ENCODE results near the gene SPATS2L.

The SPATS2L gene

DNA sequence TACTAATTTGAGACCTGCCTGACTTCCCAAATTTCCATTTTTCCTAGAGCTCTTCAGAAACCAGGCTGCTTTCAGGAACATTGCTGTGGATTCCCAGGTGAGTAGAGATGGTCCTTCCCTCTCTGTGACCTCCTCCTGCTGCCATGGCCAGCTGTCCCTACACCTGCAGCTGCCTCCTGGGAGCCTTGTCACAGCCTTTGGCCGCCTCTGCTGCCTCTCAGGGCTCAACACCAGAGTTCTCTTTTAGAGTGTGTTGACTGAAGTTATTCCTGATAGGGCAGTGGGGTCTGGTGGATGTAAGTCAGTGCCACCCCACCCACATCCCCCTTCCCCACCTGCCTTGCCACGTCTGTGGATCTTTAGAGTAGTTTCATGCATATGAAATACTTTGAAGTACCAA, 22.9 kb downstream of the SPATS2L start:
- TF ChIP-seq CTCF (IDR thresholded peaks at IDR 0.05; ENCODE audit: low read depth, low read length) (no peak), POLR2A (IDR thresholded peaks at IDR 0.05; ENCODE audit: extremely low read depth, insufficient read length) (no peak), MYC (IDR thresholded peaks at IDR 0.05; ENCODE audit: low read depth, low read length) (no peak)
- TF ChIP-seq, protein P1, sequence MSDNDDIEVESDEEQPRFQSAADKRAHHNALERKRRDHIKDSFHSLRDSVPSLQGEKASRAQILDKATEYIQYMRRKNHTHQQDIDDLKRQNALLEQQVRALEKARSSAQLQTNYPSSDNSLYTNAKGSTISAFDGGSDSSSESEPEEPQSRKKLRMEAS (IDR thresholded peaks at IDR 0.05; ENCODE audit: low read depth, low read length), result no peak
- DNase-seq (ENCODE audit: low read depth), result no peak
- no peak overlapping the region for H3K4me3 ChIP-seq (ENCODE audit: low read depth, low read length)

- peak; percentile 12 for DNase-seq (ENCODE audit: low read depth)
- TF ChIP-seq, protein P1 (IDR thresholded peaks at IDR 0.05; ENCODE audit: low read depth, low read length), result no peak
- TF ChIP-seq MYC (IDR thresholded peaks at IDR 0.05; ENCODE audit: low read depth, low read length) (no peak), CTCF (IDR thresholded peaks at IDR 0.05; ENCODE audit: low read depth, low read length) (no peak), POLR2A (IDR thresholded peaks at IDR 0.05; ENCODE audit: extremely low read depth, insufficient read length) (no peak)
Observed at GRCh38 chr2:200329798-200330197, 23.3 kb downstream of the SPATS2L start.

DNA sequence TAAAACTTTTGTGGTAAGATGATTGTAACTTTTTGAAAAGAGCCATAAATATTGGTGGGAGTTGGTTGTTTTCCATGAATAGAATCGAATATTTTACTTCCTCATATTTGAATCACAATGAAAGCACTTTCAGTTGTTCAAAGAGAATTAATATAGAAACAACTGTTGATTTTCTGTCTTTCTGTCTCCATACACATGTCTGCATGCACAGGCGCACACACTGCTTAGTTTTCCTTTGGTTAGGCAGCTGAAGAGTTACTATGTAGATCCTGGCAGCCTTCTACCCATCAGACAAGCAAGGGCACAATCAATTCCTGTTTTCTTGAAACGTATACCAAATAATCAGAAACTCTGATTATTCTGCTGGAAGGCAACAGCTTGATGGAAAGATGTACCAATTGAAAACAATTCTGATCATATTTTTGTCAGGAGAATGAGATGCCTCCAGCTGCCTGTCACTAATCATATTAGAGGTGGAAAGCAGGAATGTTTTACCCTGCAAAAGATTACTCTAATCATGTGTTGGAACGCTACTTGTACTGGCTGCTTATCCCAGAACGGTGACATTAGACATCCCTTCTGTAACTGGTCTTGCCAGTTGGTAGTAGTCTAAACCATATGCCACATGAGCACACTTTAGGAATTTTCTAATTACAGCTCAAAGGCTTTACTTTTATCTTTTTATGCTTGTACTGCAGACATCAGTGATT, 24.0 kb downstream of the SPATS2L start:
- no peak overlapping the region for H3K4me3 ChIP-seq (ENCODE audit: low read depth, low read length)
- no peak for DNase-seq (ENCODE audit: low read depth)
- TF ChIP-seq, protein P1 (IDR thresholded peaks at IDR 0.05; ENCODE audit: low read depth, low read length), result no peak
- TF ChIP-seq MYC (IDR thresholded peaks at IDR 0.05; ENCODE audit: low read depth, low read length), result no peak
- TF ChIP-seq POLR2A (IDR thresholded peaks at IDR 0.05; ENCODE audit: extremely low read depth, insufficient read length), result no peak
- TF ChIP-seq CTCF (IDR thresholded peaks at IDR 0.05; ENCODE audit: low read depth, low read length), result no peak

More at GRCh38 chr2:200329798-200330197, 23.3 kb downstream of the SPATS2L start:
- H3K4me3 ChIP-seq (ENCODE audit: low read depth, low read length), result no peak overlapping the region

GRCh38 chr2:200331061-200331400, 24.5 kb downstream of the SPATS2L start:
- TF ChIP-seq CTCF (IDR thresholded peaks at IDR 0.05; ENCODE audit: low read depth, low read length), result no peak
- no peak for TF ChIP-seq MYC (IDR thresholded peaks at IDR 0.05; ENCODE audit: low read depth, low read length)
- H3K4me3 ChIP-seq (ENCODE audit: low read depth, low read length), result no peak overlapping the region
- no peak for DNase-seq (ENCODE audit: low read depth)

DNA sequence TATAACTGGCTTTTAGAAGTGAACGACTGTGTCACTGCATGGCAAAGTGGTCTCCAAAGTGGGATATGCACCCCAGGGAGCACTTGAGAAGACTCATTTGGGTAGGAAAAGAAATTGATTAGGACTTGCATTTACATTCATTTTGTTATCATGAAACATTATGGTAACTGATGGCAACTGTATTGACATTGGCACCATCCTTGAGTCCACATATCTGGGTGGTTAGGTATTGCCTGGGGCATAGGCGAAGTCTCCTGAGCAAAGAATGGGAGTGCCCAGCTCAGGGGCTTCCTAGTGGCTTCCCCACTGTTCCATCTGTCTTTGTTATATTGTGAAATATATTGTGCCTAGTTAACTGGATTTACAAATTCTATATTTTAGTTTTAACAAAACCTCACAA, 29.2 kb downstream of the SPATS2L start:
- no peak for DNase-seq (ENCODE audit: low read depth)
- TF ChIP-seq POLR2A (IDR thresholded peaks at IDR 0.05; ENCODE audit: extremely low read depth, insufficient read length) (no peak), CTCF (IDR thresholded peaks at IDR 0.05; ENCODE audit: low read depth, low read length) (no peak), MYC (IDR thresholded peaks at IDR 0.05; ENCODE audit: low read depth, low read length) (no peak)
- TF ChIP-seq, protein P1 (IDR thresholded peaks at IDR 0.05; ENCODE audit: low read depth, low read length), result no peak
- H3K4me3 ChIP-seq (ENCODE audit: low read depth, low read length), result no peak overlapping the region
